Measurements from ENCODE around the gene PDGFA. TPM values are rescaled to one million over a fixed set of nuclear protein-coding genes. Genes with fewer than 3 reads are reported as not detected.

PDGFA gene
- total RNA-seq, 1 experiment from 2014 or later, result 35.8 TPM

DNA sequence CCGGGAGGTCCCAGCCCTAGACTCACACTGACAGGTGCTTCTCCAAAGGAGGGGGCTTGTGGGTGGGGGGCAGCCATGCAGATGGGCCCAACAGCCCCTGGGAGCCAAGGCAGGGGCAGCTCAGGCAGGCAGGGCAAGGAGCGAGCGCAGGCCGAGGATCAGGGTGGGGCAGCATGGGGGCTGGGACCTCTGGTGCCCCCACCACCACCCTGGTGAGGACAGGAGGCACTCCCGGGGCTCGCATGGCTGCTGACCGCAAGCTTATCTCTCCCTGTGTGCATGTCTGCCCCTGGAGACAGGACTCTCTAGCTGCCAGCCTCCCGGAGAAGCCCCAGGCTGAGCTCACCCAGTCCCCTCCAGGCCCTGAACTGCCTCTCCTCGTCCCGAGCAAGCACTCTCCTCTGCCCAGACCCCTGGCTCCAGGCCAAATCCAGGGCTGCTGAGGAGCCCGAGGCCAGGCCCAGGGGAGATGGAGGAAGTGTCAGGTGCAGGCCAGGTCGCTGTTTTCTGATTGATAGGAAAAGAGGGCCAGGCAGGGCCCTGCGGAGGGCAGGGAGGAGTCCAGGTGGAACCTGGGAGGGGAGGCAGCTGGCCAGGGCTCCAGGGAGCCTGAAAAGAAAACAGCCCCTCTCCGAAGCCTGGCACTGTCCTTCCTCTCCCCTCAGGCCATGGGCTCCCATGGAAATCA is 39.0 kb downstream of the PDGFA start:
- Histone ChIP-seq H4K8ac (replicated peaks; ENCODE audit: insufficient read length, low read depth, low read length) (no peak overlapping the region), H3K4ac (ENCODE audit: low read depth, low read length) (no peak overlapping the region), H2AFZ (ENCODE audit: low read length) (no peak overlapping the region), H3K27me3 (ENCODE audit: insufficient read depth, low read length) (no peaks in the 10 kb centered on the region), H3T11ph (ENCODE audit: low read length) (no peak overlapping the region), H4K20me1 (ENCODE audit: control insufficient read depth, insufficient read depth, insufficient read length) (no peaks in the 10 kb centered on the region), H3K56ac (ENCODE audit: insufficient read length, low read depth, low read length) (no peak overlapping the region), H3K4me1 (ENCODE audit: insufficient read depth, low read length) (no peaks in the 10 kb centered on the region), H4K5ac (ENCODE audit: insufficient read length, low read depth, low read length) (no peak overlapping the region), H2BK20ac (ENCODE audit: low read depth, low read length, poor library complexity, severe bottlenecking) (no peak overlapping the region), H3K14ac (ENCODE audit: insufficient read depth, low read length) (no peak overlapping the region; the same call in 1 of the 2 replicates), H3K79me1 (ENCODE audit: insufficient read depth, low read depth, low read length, poor library complexity, severe bottlenecking) (no peaks in the 10 kb centered on the region), H2BK15ac (ENCODE audit: low read depth, low read length) (no peak overlapping the region), H3K23ac (ENCODE audit: insufficient read length, low read depth, low read length) (no peak overlapping the region), H3K4me2 (ENCODE audit: insufficient read depth, insufficient read length, low read length) (no peak overlapping the region), H3K9ac (ENCODE audit: extremely low read depth, insufficient read length, low read length) (no peak overlapping the region), H2AK5ac (ENCODE audit: insufficient read length, low read length) (no peak overlapping the region), H3K23me2 (ENCODE audit: insufficient read length, low read depth, low read length, poor library complexity, severe bottlenecking) (no peaks in the 10 kb centered on the region), H2BK12ac (ENCODE audit: insufficient read length, low read depth, low read length) (no peak overlapping the region), H3K18ac (ENCODE audit: insufficient read length, low read depth, low read length) (no peak overlapping the region), H3K27ac (ENCODE audit: insufficient read length, low read depth, low read length) (no peak overlapping the region), H3K79me2 (ENCODE audit: insufficient read depth, low read length) (no peaks in the 10 kb centered on the region), H3K9me3 (ENCODE audit: control insufficient read depth, low read depth, low read length) (no peaks in the 10 kb centered on the region), H2BK5ac (ENCODE audit: insufficient read length, low read length) (no peak overlapping the region), H4K91ac (ENCODE audit: insufficient read length, low read depth, low read length) (no peak overlapping the region), H2BK120ac (ENCODE audit: low read depth, low read length, poor library complexity, severe bottlenecking) (no peak overlapping the region)
- Mint-ChIP-seq H3K4me1 (peaks cover 17 to 28% of the 10 kb centered on the region in 2 experiments), H3K27me3 (ENCODE audit: low read depth) (peaks cover 9% of the 10 kb centered on the region; the same call in 1 of the 2 replicates), H3K9me3 (peaks cover 9 to 10% of the 10 kb centered on the region in 2 experiments), H3K4me3 (no peak overlapping the region), H3K36me3 (ENCODE audit: insufficient read depth in 1 of 3, low read depth in 3 of 3) (peaks cover 0 to 11% (median 2%) of the 10 kb centered on the region in 3 experiments; a peak in 3 of 7 replicates), H3K27ac (0 out of 7 replicates have a peak overlapping the region, but pooled peaks of 1 of the 3 experiments have one; percentile 44)
- no peak for DNase-seq
- TF ChIP-seq CTCF (conservative IDR thresholded peaks at IDR 0.05), result no peak
- WGBS (ENCODE audit: extremely low coverage, insufficient read length, low lambda C conversion rate), result no CpG with 5 or more reads among the region's 14 CpGs

All from H9 (cell line).